Calu3 (cell line): ENCODE measurements around the gene DNAI4. TPM values are rescaled to one million over a fixed set of nuclear protein-coding genes. Genes with fewer than 3 reads are reported as not detected.
A peak's percentile ranks its signal among the peaks of the same experiment; 100 is the strongest.

Experiments used
- BruUV-seq: library from RNA; stranded (reverse); fragments of 400-500 nt; replicated peaks from 2 replicates; lab custom pipeline; 2021; lab: Mats Ljungman, UMichigan
- CTCF ChIA-PET: fragments of 300-600 bp; sonication (Branson Sonifier 250); formaldehyde crosslinking; loops from one replicate; lab custom pipeline; 2022; ENCODE audit warnings: antibody characterized with exemption; lab: Charles Lee
- DNase-seq: peaks from one replicate; pipeline ENCODE4 v3.0.0; 2022
- H3K27ac Mint-ChIP-seq: one replicate; pipeline ENCODE4 v1.8.0; 2022; ENCODE audit warnings: mixed read lengths; ENCODE audit not compliant: unreplicated experiment
- H3K27me3 Mint-ChIP-seq: one replicate; pipeline ENCODE4 v1.8.0; 2022; ENCODE audit warnings: mixed read lengths; ENCODE audit not compliant: unreplicated experiment
- H3K36me3 Mint-ChIP-seq: one replicate; pipeline ENCODE4 v1.8.0; 2022; ENCODE audit warnings: mild to moderate bottlenecking, moderate library complexity, mixed read lengths; ENCODE audit not compliant: insufficient read depth, unreplicated experiment
- H3K4me1 Mint-ChIP-seq: one replicate; pipeline ENCODE4 v1.8.0; 2022; ENCODE audit warnings: mild to moderate bottlenecking, low read depth, mixed read lengths; ENCODE audit not compliant: unreplicated experiment
- H3K4me3 Mint-ChIP-seq: one replicate; pipeline ENCODE4 v1.8.0; 2022; ENCODE audit warnings: mild to moderate bottlenecking, low read depth, moderate library complexity, mixed read lengths; ENCODE audit not compliant: unreplicated experiment
- H3K9me3 Mint-ChIP-seq: one replicate; pipeline ENCODE4 v1.8.0; 2022; ENCODE audit warnings: low read depth, mixed read lengths; ENCODE audit not compliant: unreplicated experiment
- intact Hi-C: fragments of 100-400 bp; cut with micrococcal nuclease; formaldehyde crosslinking; loops from one replicate; pipeline ENCODE4 v1.10.0; 2022; ENCODE audit not compliant: unreplicated experiment
- total RNA-seq: library from RNA; stranded (reverse); gene quantifications from 2 replicates; pipeline ENCODE4 v1.2.3, GENCODE V29; 2022
- TF ChIP-seq, protein P1 (sequence below): fragments of 200-600 bp; IDR thresholded peaks from one replicate; pipeline ENCODE4 v1.8.0; 2022; ENCODE audit warnings: antibody characterized with exemption; ENCODE audit not compliant: unreplicated experiment

The DNAI4 gene
- total RNA-seq, 1 experiment from 2014 or later = 5.6 TPM

DNA sequence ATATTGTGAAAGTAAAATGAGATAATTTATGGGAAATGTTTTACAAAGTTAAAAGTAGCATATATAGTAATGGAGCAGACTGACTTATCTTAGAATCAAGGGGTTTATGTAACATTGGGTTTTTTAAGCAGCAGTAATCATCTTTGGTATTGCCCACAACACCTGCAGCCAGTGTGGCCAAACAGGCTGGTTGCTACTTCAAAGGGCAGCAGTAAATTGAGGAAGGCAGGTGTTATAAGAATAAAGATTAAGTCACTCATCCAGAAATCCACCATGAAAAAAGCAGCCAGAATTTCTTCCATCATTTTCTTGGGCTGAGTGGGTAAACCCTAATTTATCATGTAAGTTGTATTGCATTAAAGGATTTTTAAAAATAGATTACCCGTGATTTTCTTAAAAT, 155.7 kb downstream of the DNAI4 start:
- H3K27ac Mint-ChIP-seq = no peak overlapping the region
- CTCF ChIA-PET = no interaction called here
- no peaks in the 10 kb centered on the region for H3K27me3 Mint-ChIP-seq
- no peaks in the 10 kb centered on the region for H3K36me3 Mint-ChIP-seq
- DNase-seq = no peak
- no peaks in the 10 kb centered on the region for H3K4me1 Mint-ChIP-seq
- TF ChIP-seq, protein P1, sequence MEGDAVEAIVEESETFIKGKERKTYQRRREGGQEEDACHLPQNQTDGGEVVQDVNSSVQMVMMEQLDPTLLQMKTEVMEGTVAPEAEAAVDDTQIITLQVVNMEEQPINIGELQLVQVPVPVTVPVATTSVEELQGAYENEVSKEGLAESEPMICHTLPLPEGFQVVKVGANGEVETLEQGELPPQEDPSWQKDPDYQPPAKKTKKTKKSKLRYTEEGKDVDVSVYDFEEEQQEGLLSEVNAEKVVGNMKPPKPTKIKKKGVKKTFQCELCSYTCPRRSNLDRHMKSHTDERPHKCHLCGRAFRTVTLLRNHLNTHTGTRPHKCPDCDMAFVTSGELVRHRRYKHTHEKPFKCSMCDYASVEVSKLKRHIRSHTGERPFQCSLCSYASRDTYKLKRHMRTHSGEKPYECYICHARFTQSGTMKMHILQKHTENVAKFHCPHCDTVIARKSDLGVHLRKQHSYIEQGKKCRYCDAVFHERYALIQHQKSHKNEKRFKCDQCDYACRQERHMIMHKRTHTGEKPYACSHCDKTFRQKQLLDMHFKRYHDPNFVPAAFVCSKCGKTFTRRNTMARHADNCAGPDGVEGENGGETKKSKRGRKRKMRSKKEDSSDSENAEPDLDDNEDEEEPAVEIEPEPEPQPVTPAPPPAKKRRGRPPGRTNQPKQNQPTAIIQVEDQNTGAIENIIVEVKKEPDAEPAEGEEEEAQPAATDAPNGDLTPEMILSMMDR = no peak
- intact Hi-C loops = loop anchor here (5.0 kb wide), 4 partner anchors 163 to 733 kb away; no protein-coding TSS in a partner anchor
- no TSS peak for BruUV-seq
- H3K9me3 Mint-ChIP-seq = no peaks in the 10 kb centered on the region
- no peak overlapping the region for H3K4me3 Mint-ChIP-seq

DNA sequence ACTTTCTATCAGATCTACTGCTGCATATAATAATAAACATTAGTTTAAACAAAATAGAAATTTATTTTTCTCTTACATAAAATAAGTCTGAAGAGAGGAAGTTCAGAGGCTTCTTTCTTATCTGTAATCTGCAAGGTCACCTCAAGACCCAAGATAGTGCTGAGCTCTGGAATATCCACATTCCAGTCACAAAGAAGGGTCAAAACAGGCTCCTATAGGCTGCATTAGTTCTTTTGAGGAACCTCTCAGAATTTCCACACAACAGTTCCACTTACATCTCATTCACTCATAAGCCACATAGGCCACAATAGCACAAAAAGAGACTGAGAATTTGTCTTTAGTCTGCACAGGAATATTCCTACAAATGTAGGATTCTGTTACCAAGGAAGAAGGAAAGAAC, 157.0 kb downstream of the DNAI4 start:
- no peaks in the 10 kb centered on the region for H3K4me1 Mint-ChIP-seq
- intact Hi-C loops = loop anchor here (5.0 kb wide), 4 partner anchors 165 to 735 kb away; no protein-coding TSS in a partner anchor
- no peaks in the 10 kb centered on the region for H3K27me3 Mint-ChIP-seq
- no peak overlapping the region for H3K27ac Mint-ChIP-seq
- no peaks in the 10 kb centered on the region for H3K9me3 Mint-ChIP-seq
- TF ChIP-seq, protein P1 = no peak
- no peaks in the 10 kb centered on the region for H3K36me3 Mint-ChIP-seq
- DNase-seq = no peak
- BruUV-seq = no TSS peak
- no peak overlapping the region for H3K4me3 Mint-ChIP-seq
- CTCF ChIA-PET = interaction anchor here (0.7 kb wide), 1 partner anchor 646 kb away, joined by 3 read pairs; no protein-coding TSS in a partner anchor

DNA sequence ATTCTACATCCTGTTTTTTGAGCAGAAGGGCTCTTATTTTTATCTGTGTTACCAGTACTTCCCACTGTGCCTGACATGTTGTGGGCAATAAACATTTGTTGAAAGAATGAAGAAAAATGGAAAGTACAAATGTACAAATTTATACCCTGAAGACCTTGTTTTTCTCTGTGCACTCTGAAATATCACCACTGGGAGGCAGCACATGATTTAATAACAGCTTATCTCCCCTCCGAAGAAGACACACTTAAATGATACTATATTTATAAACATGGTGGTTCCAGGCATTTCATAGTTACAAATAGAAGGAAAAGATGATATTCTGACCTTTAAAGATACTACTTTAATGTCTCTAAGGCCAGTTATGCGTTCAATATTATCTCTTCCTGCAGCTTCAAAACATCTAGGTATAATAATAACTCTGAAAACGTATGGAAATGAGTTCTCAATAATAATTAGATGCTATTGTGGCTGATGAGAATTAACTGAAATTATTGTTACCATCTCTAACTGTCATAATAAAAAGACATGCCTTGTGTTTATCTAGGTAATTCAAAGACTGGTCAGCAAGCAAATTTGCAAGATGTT, 159.6 kb downstream of the DNAI4 start:
- no peaks in the 10 kb centered on the region for H3K36me3 Mint-ChIP-seq
- CTCF ChIA-PET = interaction anchor here (0.5 to 2.8 kb wide), 7 partner anchors 77 to 446 kb away, joined by 3 to 27 read pairs (median 4); partner anchors contain the start of genes DNAI4 and MIER1
- H3K27me3 Mint-ChIP-seq = no peaks in the 10 kb centered on the region
- intact Hi-C loops = loop anchor here (1.0 to 5.0 kb wide), 6 partner anchors 167 to 737 kb away; no protein-coding TSS in a partner anchor
- no TSS peak for BruUV-seq
- TF ChIP-seq, protein P1 = peak; percentile 65
- no peaks in the 10 kb centered on the region for H3K9me3 Mint-ChIP-seq
- no peak overlapping the region for H3K27ac Mint-ChIP-seq
- no peaks in the 10 kb centered on the region for H3K4me1 Mint-ChIP-seq
- DNase-seq = peak; percentile 61
- no peak overlapping the region for H3K4me3 Mint-ChIP-seq

Other genes with a start within 250 kb of the DNAI4 start
- gene DYNLT5, start 172.4 kb downstream of the DNAI4 start, total RNA-seq = not detected in 2 replicates
- not detected in 2 replicates for gene INSL5, start 123.6 kb downstream of the DNAI4 start, total RNA-seq
- 27.4 and 29.5 TPM in 2 replicates for gene MIER1, start 134 bp upstream of the DNAI4 start, total RNA-seq
- 5.4 and 5.9 TPM in 2 replicates for gene SLC35D1, start 129.3 kb upstream of the DNAI4 start, total RNA-seq
- gene C1orf141, start 210.1 kb upstream of the DNAI4 start, total RNA-seq = not detected in 2 replicates
- gene IL23R, start 241.6 kb upstream of the DNAI4 start, total RNA-seq = 0.32 TPM in 1 of 2 replicates, not detected in the other